MG63 (cell line): ENCODE results near the gene MRPL39. TPM values are rescaled to one million over a fixed set of nuclear protein-coding genes. Genes with fewer than 3 reads are reported as not detected.
A peak's percentile ranks its signal among the peaks of the same experiment; 100 is the strongest.
"Not testable (repeated sequence)": the region's sequence is repeated elsewhere in the genome, so short reads cannot be mapped to it uniquely, and the experiment has no call there.

ENCODE experiments used
- DNase-seq: peaks from one replicate; pipeline ENCODE4 v3.0.0-alpha.2; 2020
- H3K27me3 ChIP-seq: fragments of 250-450 bp; sonication (Bioruptor Pico); 2 replicates; pipeline ENCODE4 v1.5.1; 2020; ENCODE audit warnings: mild to moderate bottlenecking, moderate library complexity
- H3K36me3 ChIP-seq: fragments of 250-450 bp; sonication (Bioruptor Pico); 2 replicates; pipeline ENCODE4 v1.5.1; 2020; ENCODE audit warnings: mild to moderate bottlenecking, moderate library complexity
- H3K4me3 ChIP-seq: fragments of 250-450 bp; sonication (Bioruptor Pico); 2 replicates; pipeline ENCODE4 v1.5.1; 2020; ENCODE audit warnings: mild to moderate bottlenecking, moderate library complexity
- H3K9me3 ChIP-seq: fragments of 250-450 bp; sonication (Bioruptor Pico); 2 replicates; pipeline ENCODE4 v1.5.1; 2020; ENCODE audit warnings: mild to moderate bottlenecking, moderate library complexity
- total RNA-seq: library from RNA; depleted of rRNA; stranded (reverse); fragments of >200 nt; shearing (Covaris generic); gene quantifications from 2 replicates; pipeline ENCODE4 v1.2.3, GENCODE V29; 2014; ENCODE audit warnings: low replicate concordance

The MRPL39 gene
- total RNA-seq, 1 experiment from 2014 or later, result 43.0 TPM

GRCh38 chr21:25625776-25626555, 18.7 kb upstream of the MRPL39 start:
- H3K4me3 ChIP-seq, DNase-seq, H3K9me3 ChIP-seq, H3K27me3 ChIP-seq, H3K36me3 ChIP-seq: not testable (repeated sequence)

- H3K4me3 ChIP-seq, result no peak overlapping the region
- H3K36me3 ChIP-seq, result no peaks in the 10 kb centered on the region
- H3K9me3 ChIP-seq, result no peaks in the 10 kb centered on the region
- H3K27me3 ChIP-seq, result no peaks in the 10 kb centered on the region
- DNase-seq, result no peak
These were observed 17.8 kb upstream of the MRPL39 start for GRCh38 chr21:25625036-25625435.

- Histone ChIP-seq H3K9me3 (no peaks in the 10 kb centered on the region), H3K36me3 (no peaks in the 10 kb centered on the region), H3K4me3 (no peak overlapping the region), H3K27me3 (no peaks in the 10 kb centered on the region)
- DNase-seq, result no peak
These were observed 17.2 kb upstream of the MRPL39 start for GRCh38 chr21:25624511-25624910.

GRCh38 chr21:25619198-25619597, 11.9 kb upstream of the MRPL39 start:
- DNase-seq, result no peak
- no peaks in the 10 kb centered on the region for H3K36me3 ChIP-seq
- H3K27me3 ChIP-seq, result peaks cover 2% of the 10 kb centered on the region; the same call in 1 of the 2 replicates
- no peaks in the 10 kb centered on the region for H3K9me3 ChIP-seq
- H3K4me3 ChIP-seq, result no peak overlapping the region

GRCh38 chr21:25615880-25616279, 8.6 kb upstream of the MRPL39 start:
- no peak overlapping the region for H3K4me3 ChIP-seq
- H3K36me3 ChIP-seq, result no peaks in the 10 kb centered on the region
- peaks cover 2% of the 10 kb centered on the region; the same call in 1 of the 2 replicates for H3K27me3 ChIP-seq
- H3K9me3 ChIP-seq, result no peaks in the 10 kb centered on the region
- DNase-seq, result no peak

GRCh38 chr21:25614441-25614840, 7.2 kb upstream of the MRPL39 start:
- Histone ChIP-seq H3K9me3 (no peaks in the 10 kb centered on the region), H3K36me3 (no peaks in the 10 kb centered on the region), H3K4me3 (no peak overlapping the region), H3K27me3 (peaks cover 2% of the 10 kb centered on the region; the same call in 1 of the 2 replicates)
- no peak for DNase-seq

- peak overlapping the region; percentile 93 for H3K4me3 ChIP-seq
- peak; percentile 64 for DNase-seq
- H3K27me3 ChIP-seq, result no peaks in the 10 kb centered on the region
- no peaks in the 10 kb centered on the region for H3K9me3 ChIP-seq
- peaks cover 13% of the 10 kb centered on the region for H3K36me3 ChIP-seq
These were observed 910 bp upstream of the MRPL39 start for GRCh38 chr21:25608044-25608737.

GRCh38 chr21:25589887-25590286, 17.4 kb downstream of the MRPL39 start:
- H3K36me3 ChIP-seq, result peaks cover 33% of the 10 kb centered on the region
- H3K4me3 ChIP-seq, result no peak overlapping the region
- no peak for DNase-seq
- no peaks in the 10 kb centered on the region for H3K27me3 ChIP-seq
- no peaks in the 10 kb centered on the region for H3K9me3 ChIP-seq

- no peaks in the 10 kb centered on the region for H3K27me3 ChIP-seq
- no peak overlapping the region for H3K4me3 ChIP-seq
- DNase-seq, result no peak
- no peaks in the 10 kb centered on the region for H3K9me3 ChIP-seq
- peaks cover 22% of the 10 kb centered on the region for H3K36me3 ChIP-seq
These were observed 20.5 kb downstream of the MRPL39 start for GRCh38 chr21:25586791-25587190.

- Histone ChIP-seq H3K4me3 (no peak overlapping the region), H3K9me3 (no peaks in the 10 kb centered on the region), H3K27me3 (no peaks in the 10 kb centered on the region), H3K36me3 (peaks cover 20% of the 10 kb centered on the region)
- DNase-seq, result no peak
These were observed 21.0 kb downstream of the MRPL39 start for GRCh38 chr21:25586326-25586725.

- no peaks in the 10 kb centered on the region for H3K27me3 ChIP-seq
- no peak overlapping the region for H3K4me3 ChIP-seq
- DNase-seq, result no peak
- H3K9me3 ChIP-seq, result no peaks in the 10 kb centered on the region
- H3K36me3 ChIP-seq, result peaks cover 23% of the 10 kb centered on the region
These were observed 22.2 kb downstream of the MRPL39 start for GRCh38 chr21:25584833-25585676.

GRCh38 chr21:25583370-25584130, 23.7 kb downstream of the MRPL39 start:
- H3K4me3 ChIP-seq, result no peak overlapping the region
- peaks cover 17% of the 10 kb centered on the region for H3K36me3 ChIP-seq
- no peaks in the 10 kb centered on the region for H3K9me3 ChIP-seq
- DNase-seq, result no peak
- no peaks in the 10 kb centered on the region for H3K27me3 ChIP-seq

GRCh38 chr21:25582888-25583287, 24.4 kb downstream of the MRPL39 start:
- DNase-seq, result no peak
- peaks cover 16% of the 10 kb centered on the region for H3K36me3 ChIP-seq
- no peaks in the 10 kb centered on the region for H3K9me3 ChIP-seq
- no peaks in the 10 kb centered on the region for H3K27me3 ChIP-seq
- no peak overlapping the region for H3K4me3 ChIP-seq

GRCh38 chr21:25582164-25582790, 25.0 kb downstream of the MRPL39 start:
- Histone ChIP-seq H3K36me3 (peaks cover 16% of the 10 kb centered on the region), H3K4me3 (no peak overlapping the region), H3K9me3 (no peaks in the 10 kb centered on the region), H3K27me3 (no peaks in the 10 kb centered on the region)
- DNase-seq, result no peak

- no peaks in the 10 kb centered on the region for H3K9me3 ChIP-seq
- peaks cover 17% of the 10 kb centered on the region for H3K36me3 ChIP-seq
- no peaks in the 10 kb centered on the region for H3K27me3 ChIP-seq
- H3K4me3 ChIP-seq, result no peak overlapping the region
- no peak for DNase-seq
These were observed 25.7 kb downstream of the MRPL39 start for GRCh38 chr21:25581582-25581981.

- no peaks in the 10 kb centered on the region for H3K27me3 ChIP-seq
- no peaks in the 10 kb centered on the region for H3K9me3 ChIP-seq
- H3K4me3 ChIP-seq, result no peak overlapping the region
- peaks cover 23% of the 10 kb centered on the region for H3K36me3 ChIP-seq
- DNase-seq, result no peak
These were observed 26.4 kb downstream of the MRPL39 start for GRCh38 chr21:25580912-25581260.
